ENCODE results near the gene LY6G5B.

LY6G5B gene

DNA sequence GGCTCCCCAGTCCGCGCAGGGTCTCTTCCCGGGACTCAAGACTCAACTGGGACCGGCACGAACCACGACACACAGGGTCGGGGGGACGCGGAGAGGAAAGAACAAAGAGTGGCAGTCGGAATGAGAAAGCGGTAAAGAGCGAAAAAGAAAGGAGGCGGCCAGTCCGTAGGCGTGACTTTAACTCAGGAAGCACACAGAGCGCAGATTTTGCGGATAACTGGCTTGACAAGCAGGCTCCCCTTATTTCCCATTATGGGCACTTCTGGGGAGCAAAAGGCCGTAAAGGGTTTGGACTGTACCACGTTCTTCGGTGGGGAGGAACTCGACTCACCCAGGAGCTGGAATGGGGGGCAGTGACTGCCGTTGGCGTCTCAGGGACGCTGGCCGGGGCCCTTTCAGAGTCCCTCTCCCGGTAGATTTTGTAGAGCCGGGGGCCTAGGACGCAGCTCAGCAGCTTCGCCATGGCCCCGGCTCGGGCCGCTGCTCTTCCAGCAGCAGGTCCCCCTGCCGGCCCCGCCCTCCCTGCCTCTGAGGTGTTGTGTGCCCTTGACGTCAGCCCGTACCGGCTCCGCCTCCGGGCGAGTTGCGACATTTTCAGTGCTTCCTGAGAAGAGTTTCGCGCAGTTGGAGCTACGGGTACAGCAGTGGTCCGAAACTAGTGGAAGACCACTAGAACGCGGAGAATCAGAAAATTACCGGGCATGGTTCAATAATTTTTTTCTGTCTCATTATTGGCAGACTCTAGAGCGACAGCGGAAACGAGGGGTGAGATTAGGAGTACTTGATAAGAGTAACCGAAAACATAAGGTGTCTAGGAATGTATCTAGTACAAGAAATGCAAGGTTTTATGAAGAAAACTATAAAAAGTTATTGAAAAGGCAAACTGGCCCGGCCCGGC lies 33.3 kb downstream of the LY6G5B start, which contains the start of gene ABHD16A:
TSS of gene ABHD16A (minus strand) at position 506 of the 898 bp plus-strand sequence. CDS start at position 463, 43 bp downstream.
- TF ChIP-seq GATA2 (IDR thresholded peaks at IDR 0.05; ENCODE audit: low read depth, low read length): peak; percentile 34; the same call in 1 of the 2 replicates
- no peak for TF ChIP-seq GATA3 (IDR thresholded peaks at IDR 0.05; ENCODE audit: low read depth, low read length)

DNA sequence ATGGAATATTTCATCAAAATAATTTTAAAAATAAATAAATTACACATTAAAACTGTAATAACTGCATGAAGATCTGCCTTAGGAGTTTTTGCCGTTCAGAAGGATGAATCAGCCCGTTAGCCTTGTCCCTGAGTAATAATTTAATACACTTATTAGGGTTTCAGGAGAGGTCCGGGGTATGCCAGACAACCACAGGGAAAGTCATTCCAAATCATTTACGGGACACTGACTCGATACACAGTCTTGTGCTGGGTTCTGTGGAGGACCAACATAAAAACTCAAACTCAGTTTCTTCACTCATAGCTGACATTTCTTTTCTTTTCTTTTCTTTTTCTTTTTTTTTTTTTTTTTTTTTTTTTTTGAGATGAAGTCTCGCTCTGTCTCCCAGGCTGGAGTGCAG lies 36.2 kb downstream of the LY6G5B start:
- no peak for TF ChIP-seq GATA2 (IDR thresholded peaks at IDR 0.05; ENCODE audit: low read depth, low read length)
- TF ChIP-seq GATA3 (IDR thresholded peaks at IDR 0.05; ENCODE audit: low read depth, low read length): no peak

DNA sequence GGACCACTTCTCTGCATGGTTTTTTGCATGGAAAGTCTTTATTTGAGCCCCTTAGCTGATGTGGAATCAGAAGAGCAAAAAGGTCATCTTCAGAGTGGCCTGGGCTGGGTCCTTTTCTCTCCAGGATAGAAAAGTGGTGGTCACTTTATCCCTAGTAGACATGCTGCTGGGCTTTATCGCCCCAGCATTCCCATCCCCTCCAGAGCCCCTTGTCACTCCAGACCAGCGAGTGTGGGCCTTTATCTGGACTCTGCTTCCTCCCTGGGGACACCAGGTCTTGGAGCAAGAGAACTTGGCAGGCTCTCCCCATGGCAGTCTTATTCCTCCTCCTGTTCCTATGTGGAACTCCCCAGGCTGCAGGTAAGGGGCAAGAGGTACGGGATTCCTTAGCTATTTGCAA lies 36.8 kb downstream of the LY6G5B start, which contains the start of gene LY6G6F:
TSS of gene LY6G6F (plus strand) at position 268 of the 400 bp plus-strand sequence. CDS start at position 309, 41 bp downstream.
- TF ChIP-seq GATA3 (IDR thresholded peaks at IDR 0.05; ENCODE audit: low read depth, low read length) (no peak), GATA2 (IDR thresholded peaks at IDR 0.05; ENCODE audit: low read depth, low read length) (no peak)

DNA sequence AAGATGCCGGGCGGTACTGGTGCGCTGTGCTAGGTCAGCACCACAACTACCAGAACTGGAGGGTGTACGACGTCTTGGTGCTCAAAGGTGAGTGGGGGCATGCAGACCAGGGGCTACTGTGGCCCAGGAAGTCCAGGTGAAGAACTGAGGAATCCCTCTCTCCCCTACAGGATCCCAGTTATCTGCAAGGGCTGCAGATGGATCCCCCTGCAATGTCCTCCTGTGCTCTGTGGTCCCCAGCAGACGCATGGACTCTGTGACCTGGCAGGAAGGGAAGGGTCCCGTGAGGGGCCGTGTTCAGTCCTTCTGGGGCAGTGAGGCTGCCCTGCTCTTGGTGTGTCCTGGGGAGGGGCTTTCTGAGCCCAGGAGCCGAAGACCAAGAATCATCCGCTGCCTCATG lies 37.9 kb downstream of the LY6G5B start:
- TF ChIP-seq GATA3 (IDR thresholded peaks at IDR 0.05; ENCODE audit: low read depth, low read length) (no peak), GATA2 (IDR thresholded peaks at IDR 0.05; ENCODE audit: low read depth, low read length) (no peak)

DNA sequence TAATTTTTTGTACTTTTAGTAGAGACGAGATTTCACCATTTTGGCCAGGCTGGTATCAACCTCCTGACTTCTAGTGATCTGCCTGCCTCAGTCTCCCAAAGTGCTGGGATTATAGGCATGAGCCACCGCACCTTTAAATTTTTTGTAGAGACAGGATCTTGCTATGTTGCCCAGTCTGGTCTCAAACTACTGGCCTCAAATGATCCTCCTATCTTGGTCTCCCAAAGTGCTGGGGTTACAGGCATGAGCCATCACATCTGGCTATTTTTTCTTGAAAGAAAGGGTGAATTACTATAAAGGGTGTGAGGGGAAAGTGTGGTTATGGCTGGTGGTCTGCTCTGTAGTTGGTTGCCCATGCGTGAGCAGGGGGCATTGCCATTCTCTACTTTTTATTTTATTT lies 38.4 kb downstream of the LY6G5B start:
- no peak for TF ChIP-seq GATA3 (IDR thresholded peaks at IDR 0.05; ENCODE audit: low read depth, low read length)
- no peak for TF ChIP-seq GATA2 (IDR thresholded peaks at IDR 0.05; ENCODE audit: low read depth, low read length)

DNA sequence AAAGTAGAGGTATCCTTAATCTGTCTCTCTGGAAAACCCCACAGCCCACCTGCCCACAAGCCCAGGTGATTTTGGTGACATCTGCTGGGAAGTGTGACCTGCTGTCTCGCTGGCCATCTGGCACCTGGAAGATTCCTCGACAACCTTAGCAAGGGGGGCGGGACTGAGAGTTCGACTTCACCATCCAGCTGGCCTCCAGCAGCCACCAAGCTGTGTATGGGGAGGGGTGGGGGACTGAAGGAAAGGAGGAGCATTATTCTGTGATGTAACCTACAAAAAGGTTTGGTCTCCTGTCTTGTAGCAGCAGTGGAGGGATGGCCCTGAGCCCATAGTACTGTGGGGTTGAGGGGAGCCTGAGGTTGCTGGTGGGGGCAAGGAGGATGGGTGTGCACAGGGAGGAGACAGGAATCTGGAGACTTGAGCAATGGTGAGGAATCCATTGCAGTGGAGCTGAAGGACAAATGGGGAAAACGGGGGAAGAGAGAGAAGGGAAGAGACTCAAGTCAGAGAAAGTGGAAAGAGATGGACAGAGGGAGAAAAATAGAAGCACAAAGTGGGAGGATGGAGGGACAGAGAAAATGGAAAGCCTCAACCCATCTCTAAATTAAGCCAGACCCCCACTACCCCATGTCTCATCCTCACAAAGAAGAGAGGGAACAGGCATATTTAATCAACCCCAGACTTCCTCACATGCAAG lies 40.9 kb downstream of the LY6G5B start:
- TF ChIP-seq GATA2 (IDR thresholded peaks at IDR 0.05; ENCODE audit: low read depth, low read length): no peak
- TF ChIP-seq GATA3 (IDR thresholded peaks at IDR 0.05; ENCODE audit: low read depth, low read length): no peak

DNA sequence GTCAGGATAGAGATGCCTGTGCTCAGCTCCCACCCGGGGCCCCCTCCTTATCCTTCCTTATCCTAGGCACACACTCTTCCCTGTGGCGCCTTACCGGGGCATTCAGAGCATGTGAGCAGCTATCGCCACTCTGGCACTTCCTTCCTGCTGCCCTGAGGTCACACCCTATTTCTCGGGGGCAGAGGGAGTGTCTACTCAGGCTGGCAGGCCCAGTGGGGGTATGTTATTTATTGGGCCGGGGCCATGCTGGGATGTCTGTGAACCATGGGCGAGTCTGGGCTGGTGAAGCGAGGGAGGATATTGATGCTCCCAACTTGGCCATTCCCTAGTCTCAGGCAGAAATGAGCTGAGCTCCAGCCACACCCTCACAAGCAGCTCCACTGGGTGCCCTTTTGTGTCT lies 41.5 kb downstream of the LY6G5B start:
- TF ChIP-seq GATA3 (IDR thresholded peaks at IDR 0.05; ENCODE audit: low read depth, low read length): no peak
- TF ChIP-seq GATA2 (IDR thresholded peaks at IDR 0.05; ENCODE audit: low read depth, low read length): no peak

DNA sequence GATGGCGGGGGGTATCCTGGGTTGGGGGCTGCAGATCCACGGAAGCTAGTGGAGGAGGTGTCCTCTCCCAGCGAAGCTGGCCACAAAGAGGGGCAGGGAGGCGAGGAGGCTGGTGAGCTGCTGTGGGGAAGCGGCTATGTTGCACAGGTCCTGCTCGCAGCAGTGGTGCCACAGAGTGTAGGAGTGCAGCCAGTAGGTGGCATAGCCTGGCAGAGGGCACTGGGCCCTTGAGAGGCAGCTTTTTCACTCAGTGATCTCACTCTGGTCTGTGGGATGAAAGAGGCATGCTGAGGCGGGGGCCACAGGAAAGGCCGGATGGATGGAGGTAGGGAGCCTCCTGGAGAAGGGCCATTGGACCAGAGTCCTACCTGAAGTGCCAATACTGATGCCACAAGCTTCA lies 42.5 kb downstream of the LY6G5B start:
- no peak for TF ChIP-seq GATA3 (IDR thresholded peaks at IDR 0.05; ENCODE audit: low read depth, low read length)
- TF ChIP-seq GATA2 (IDR thresholded peaks at IDR 0.05; ENCODE audit: low read depth, low read length): no peak

DNA sequence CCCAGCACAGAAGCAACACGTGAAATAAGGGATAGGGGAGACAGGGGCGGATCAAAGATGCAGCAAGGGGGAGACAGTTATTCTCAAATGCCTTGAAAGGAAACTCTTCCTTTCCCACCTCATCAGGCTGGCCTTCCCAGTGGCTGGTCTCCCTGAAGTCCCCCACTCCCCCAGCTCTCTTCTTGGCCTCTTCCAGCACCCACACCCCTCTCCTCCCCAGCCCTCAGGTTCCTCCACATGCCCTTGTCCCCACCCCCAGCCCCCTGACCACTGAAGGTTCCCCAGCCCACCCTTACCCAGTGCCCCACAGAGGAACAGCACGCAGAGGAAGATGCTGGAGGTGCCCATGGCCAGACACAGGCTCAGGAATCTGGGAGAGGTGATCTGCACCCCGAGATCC lies 43.7 kb downstream of the LY6G5B start:
- TF ChIP-seq GATA2 (IDR thresholded peaks at IDR 0.05; ENCODE audit: low read depth, low read length): no peak
- TF ChIP-seq GATA3 (IDR thresholded peaks at IDR 0.05; ENCODE audit: low read depth, low read length): no peak

DNA sequence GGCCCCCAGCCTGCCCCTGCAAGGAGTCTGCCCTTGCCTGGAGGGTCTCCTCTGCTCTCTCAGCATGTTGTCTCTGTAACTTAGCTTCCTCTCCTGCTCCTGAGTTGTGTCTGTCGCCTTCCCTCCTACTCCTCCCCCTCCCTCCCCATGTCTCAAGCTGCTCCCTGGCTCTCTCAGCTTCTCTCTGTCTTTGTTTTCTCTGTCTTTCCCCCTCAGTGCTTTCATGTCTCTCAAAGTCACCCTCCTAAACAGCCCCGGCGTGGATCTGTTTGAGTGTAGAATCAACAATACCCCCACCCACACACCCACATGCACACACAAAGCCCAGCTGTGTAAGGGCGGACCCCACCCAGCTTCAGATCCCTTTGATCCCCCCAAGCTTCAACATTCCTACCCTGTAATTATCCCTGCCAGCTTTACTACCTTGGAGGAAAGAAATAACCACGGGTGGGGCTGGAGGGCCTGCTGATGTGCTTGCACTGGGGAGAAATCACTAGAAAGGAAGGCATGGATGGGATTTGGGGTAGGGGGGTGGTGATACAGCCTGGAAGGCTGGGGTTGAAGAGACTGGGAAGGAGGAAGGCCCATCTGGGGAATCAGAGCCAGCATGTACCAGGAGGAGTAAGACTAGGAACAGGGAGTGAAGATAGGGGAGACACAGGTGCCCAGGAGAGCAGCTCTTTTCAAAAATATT lies 44.4 kb downstream of the LY6G5B start:
- TF ChIP-seq GATA2 (IDR thresholded peaks at IDR 0.05; ENCODE audit: low read depth, low read length): no peak
- no peak for TF ChIP-seq GATA3 (IDR thresholded peaks at IDR 0.05; ENCODE audit: low read depth, low read length)

DNA sequence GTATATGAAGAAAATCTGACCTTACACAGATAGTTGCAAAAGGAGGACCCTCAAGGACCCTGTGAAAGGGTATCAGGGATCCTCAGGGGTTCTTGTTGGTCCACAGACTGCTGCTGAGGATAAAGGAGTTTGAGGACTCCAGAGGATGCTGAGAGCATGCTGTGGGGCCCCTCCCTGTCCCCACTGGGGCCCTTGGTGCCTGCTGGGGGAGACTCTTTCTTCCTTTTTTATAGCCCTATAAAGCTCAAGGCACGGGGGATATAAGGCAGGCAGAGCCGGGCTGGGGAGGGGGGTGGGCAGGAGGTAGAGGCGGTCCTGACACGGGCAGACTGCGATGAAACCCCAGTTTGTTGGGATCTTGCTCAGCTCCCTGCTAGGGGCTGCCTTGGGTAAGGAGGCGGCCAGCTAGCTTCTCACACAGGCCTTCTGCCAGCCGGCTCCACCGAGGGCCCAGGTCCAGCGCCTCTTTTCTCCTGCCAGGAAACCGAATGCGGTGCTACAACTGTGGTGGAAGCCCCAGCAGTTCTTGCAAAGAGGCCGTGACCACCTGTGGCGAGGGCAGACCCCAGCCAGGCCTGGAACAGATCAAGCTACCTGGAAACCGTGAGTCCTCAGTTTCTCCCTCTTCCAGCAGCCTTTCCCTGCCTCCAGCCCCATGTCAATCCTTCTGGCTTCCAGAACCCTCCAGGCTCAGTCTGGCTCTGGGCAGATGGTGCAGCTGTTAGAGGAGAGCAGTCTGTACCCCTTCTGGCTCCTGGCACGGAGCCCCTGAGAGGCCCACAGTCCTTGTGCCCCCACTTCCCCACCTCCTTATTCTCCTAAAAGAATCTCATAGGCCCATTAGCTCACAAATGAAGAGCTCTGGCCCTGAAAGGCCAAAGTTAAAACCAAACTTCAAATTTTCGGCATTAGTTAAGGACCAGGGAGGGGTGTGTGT lies 45.5 kb downstream of the LY6G5B start, which contains the start of gene LY6G6D:
TSS of gene LY6G6D (plus strand) at position 327 of the 937 bp plus-strand sequence. CDS start at position 335, 8 bp downstream.
- no peak for TF ChIP-seq GATA2 (IDR thresholded peaks at IDR 0.05; ENCODE audit: low read depth, low read length)
- TF ChIP-seq GATA3 (IDR thresholded peaks at IDR 0.05; ENCODE audit: low read depth, low read length): no peak

DNA sequence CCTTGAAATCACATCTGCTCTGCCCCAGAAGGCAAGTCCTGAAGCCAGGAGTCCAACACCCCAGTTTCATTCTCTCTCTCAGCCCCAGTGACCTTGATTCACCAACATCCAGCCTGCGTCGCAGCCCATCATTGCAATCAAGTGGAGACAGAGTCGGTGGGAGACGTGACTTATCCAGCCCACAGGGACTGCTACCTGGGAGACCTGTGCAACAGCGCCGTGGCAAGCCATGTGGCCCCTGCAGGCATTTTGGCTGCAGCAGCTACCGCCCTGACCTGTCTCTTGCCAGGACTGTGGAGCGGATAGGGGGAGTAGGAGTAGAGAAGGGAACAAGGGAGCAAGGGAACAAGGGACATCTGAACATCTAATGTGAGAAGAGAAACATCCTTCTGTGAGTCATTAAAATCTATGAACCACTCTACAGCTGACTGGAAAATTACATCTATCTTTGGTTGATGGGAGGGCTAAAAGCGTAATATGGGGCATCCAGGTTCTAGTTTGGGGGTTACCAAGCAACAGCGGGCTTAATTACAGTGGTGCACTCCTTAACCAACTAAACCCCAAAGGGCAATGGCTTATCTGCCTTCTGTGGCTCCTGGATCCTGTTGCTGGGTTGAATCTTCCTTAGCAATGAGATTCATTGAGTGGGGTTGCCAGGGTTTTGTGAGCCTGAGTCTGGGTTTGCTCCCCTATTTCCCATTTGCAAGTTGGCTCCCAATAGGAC lies 47.9 kb downstream of the LY6G5B start:
- TF ChIP-seq GATA3 (IDR thresholded peaks at IDR 0.05; ENCODE audit: low read depth, low read length) (no peak), GATA2 (IDR thresholded peaks at IDR 0.05; ENCODE audit: low read depth, low read length) (no peak)

All from SH-SY5Y (cell line).